Cardiac muscle cell (in vitro differentiated cells and primary cell): ENCODE results near the gene KCNQ1. TPM values are rescaled to one million over a fixed set of nuclear protein-coding genes. Genes with fewer than 3 reads are reported as not detected.

Experiments used
- DNase-seq, 2 donors: peaks; one replicate each; pipeline versions ENCODE4 v3.0.0 to v3.0.0-alpha.2; 2010 to 2017; ENCODE audit warnings: low read depth in 1 of 2, low spot score in 1 of 2
- H3K27ac ChIP-seq: fragments of 200-600 bp; sonication (generic); 2 replicates; pipeline ENCODE4 v1.5.1; 2016
- H3K27me3 ChIP-seq: fragments of 200-600 bp; sonication (generic); 2 replicates; pipeline ENCODE4 v1.6.0; 2016; ENCODE audit warnings: control low read depth
- H3K36me3 ChIP-seq: fragments of 200-600 bp; sonication (generic); 2 replicates; pipeline ENCODE4 v1.5.1; 2016; ENCODE audit warnings: control low read depth
- H3K4me1 ChIP-seq: fragments of 200-600 bp; sonication (generic); 2 replicates; pipeline ENCODE4 v1.8.1; 2017; ENCODE audit warnings: low read depth, mild to moderate bottlenecking, mixed run types
- H3K4me3 ChIP-seq: fragments of 200-600 bp; sonication (generic); 2 replicates; pipeline ENCODE4 v1.5.1; 2016; ENCODE audit warnings: mild to moderate bottlenecking
- H3K9me3 ChIP-seq: fragments of 200-600 bp; sonication (generic); 2 replicates; pipeline ENCODE4 v1.5.1; 2017; ENCODE audit warnings: low read depth, mild to moderate bottlenecking, control low read depth
- polyA plus RNA-seq: library from polyadenylated mRNA; unstranded; fragments of >200 nt; fragmentation: Nextera tagmentation; extraction: Ambion mirVana; gene quantifications from 2 replicates; pipeline ENCODE4 v1.2.1, GENCODE V29; 2016
- total RNA-seq: library from RNA; depleted of rRNA; stranded (reverse); fragments of >200 nt; gene quantifications from 2 replicates; pipeline ENCODE4 v1.2.3, GENCODE V29; 2016
- TF ChIP-seq, protein P1 (sequence below): IDR thresholded peaks from 2 replicates; pipeline ENCODE4 v1.5.1; 2012; ENCODE audit warnings: low read depth, mild to moderate bottlenecking, low read length

Gene KCNQ1
- total and polyA plus RNA-seq, 2 experiments from 2014 or later, result 13.9 to 18.6 TPM

DNA sequence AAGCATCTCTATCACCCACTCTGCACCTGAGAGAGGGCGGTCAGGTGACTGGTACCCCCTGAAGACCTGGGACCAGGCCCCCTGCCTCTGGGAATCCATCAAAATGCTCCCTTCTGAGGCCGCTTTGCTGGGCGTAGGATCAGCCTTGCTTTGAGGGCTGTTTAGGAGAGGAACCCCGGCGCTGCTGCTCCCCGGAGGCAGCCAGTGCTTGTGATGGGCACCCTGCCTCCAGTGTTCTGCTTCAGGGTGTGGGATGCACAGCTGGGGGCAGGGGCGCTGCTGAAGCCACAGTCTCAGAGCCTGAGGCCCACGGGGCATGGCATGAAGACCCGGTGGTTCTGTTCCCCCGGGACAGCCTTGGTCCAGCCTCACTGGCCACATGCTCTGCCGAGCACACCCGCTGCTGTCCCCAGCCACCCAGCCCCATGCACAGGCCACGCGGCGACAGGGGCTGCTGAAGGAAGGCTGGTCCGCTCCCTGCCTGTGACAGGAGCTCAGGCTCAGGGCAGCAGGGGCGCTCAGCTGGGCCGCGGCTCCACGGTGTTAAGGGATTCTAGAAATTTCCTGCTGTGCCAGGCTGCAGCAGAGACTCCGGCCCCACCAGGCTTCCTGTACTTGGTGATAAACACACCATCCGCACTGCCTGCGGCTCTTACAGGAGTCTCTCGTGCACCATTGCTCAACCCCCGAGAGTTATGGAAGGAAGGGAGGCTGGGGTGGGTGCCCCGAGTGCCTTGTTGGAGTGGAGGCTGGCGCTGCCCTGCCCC lies 91.0 kb downstream of the KCNQ1 start:
- H3K9me3 ChIP-seq, result no peaks in the 10 kb centered on the region
- H3K4me3 ChIP-seq, result no peak overlapping the region
- H3K4me1 ChIP-seq, result peaks cover 13% of the 10 kb centered on the region
- no peaks in the 10 kb centered on the region for H3K27me3 ChIP-seq
- no peak for DNase-seq
- TF ChIP-seq, protein P1, sequence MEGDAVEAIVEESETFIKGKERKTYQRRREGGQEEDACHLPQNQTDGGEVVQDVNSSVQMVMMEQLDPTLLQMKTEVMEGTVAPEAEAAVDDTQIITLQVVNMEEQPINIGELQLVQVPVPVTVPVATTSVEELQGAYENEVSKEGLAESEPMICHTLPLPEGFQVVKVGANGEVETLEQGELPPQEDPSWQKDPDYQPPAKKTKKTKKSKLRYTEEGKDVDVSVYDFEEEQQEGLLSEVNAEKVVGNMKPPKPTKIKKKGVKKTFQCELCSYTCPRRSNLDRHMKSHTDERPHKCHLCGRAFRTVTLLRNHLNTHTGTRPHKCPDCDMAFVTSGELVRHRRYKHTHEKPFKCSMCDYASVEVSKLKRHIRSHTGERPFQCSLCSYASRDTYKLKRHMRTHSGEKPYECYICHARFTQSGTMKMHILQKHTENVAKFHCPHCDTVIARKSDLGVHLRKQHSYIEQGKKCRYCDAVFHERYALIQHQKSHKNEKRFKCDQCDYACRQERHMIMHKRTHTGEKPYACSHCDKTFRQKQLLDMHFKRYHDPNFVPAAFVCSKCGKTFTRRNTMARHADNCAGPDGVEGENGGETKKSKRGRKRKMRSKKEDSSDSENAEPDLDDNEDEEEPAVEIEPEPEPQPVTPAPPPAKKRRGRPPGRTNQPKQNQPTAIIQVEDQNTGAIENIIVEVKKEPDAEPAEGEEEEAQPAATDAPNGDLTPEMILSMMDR, result no peak
- H3K36me3 ChIP-seq, result no peaks in the 10 kb centered on the region
- H3K27ac ChIP-seq, result no peak overlapping the region

GRCh38 chr11:2536440-2536989 lies 91.7 kb downstream of the KCNQ1 start:
- Histone ChIP-seq H3K9me3 (no peaks in the 10 kb centered on the region), H3K27me3 (no peaks in the 10 kb centered on the region), H3K27ac (no peak overlapping the region), H3K4me1 (peaks cover 13% of the 10 kb centered on the region), H3K4me3 (no peak overlapping the region), H3K36me3 (no peaks in the 10 kb centered on the region)
- TF ChIP-seq, protein P1, result no peak
- no peak for DNase-seq

DNA sequence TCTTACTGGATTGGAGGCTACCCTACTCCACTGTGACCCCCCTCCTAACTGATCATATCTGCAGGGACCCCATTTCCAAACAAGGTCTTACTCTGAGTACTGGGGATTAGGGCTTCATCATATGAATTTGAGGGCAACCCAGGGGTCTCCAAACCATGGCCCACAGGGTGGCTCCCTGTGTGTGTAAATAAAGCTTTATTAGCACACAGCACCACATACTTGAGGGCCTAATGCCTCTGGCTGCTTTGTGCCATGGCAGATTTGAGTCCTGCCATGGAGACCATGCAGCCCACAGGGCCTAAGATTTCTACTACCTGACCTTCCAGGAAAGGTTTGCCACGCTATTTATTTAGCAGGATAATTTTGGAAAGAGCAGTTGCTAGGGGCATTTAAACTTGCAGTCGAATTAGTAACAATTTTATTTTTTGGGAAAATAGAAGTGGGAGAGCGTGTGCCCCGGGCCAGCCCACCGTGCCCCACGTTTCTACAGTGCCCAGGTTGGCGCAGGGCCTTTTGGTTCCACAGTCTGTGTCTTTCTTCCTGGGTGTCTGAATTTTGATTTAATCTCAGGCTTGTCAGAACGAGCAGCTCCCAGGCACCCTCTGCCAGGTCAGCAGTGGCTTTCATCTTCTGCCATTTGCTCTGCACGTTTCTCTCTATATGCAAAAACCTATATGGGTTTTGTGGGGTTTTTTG lies 92.3 kb downstream of the KCNQ1 start:
- Histone ChIP-seq H3K4me3 (no peak overlapping the region), H3K27me3 (no peaks in the 10 kb centered on the region), H3K36me3 (no peaks in the 10 kb centered on the region), H3K4me1 (peaks cover 13% of the 10 kb centered on the region), H3K27ac (no peak overlapping the region), H3K9me3 (no peaks in the 10 kb centered on the region)
- DNase-seq, result no peak
- TF ChIP-seq, protein P1, result no peak

- peaks cover 11% of the 10 kb centered on the region for H3K4me1 ChIP-seq
- no peak overlapping the region for H3K4me3 ChIP-seq
- H3K9me3 ChIP-seq, result no peaks in the 10 kb centered on the region
- H3K27me3 ChIP-seq, result no peaks in the 10 kb centered on the region
- no peak overlapping the region for H3K27ac ChIP-seq
- TF ChIP-seq, protein P1, result no peak
- H3K36me3 ChIP-seq, result no peaks in the 10 kb centered on the region
- DNase-seq, result peak in 1 of 2 donors; percentile 22
These were observed 93.3 kb downstream of the KCNQ1 start for GRCh38 chr11:2537896-2538724.

- Histone ChIP-seq H3K36me3 (no peaks in the 10 kb centered on the region), H3K27ac (no peak overlapping the region), H3K27me3 (no peaks in the 10 kb centered on the region), H3K4me1 (peaks cover 2% of the 10 kb centered on the region), H3K4me3 (no peak overlapping the region), H3K9me3 (no peaks in the 10 kb centered on the region)
- no peak for DNase-seq
- TF ChIP-seq, protein P1, result no peak
These were observed 94.1 kb downstream of the KCNQ1 start for GRCh38 chr11:2538951-2539350.
